IPS-15b (cell line): ENCODE measurements around the gene CDYL.
A peak's percentile ranks its signal among the peaks of the same experiment; 100 is the strongest.

Source experiments
- H3K27me3 ChIP-seq: one replicate; pipeline ENCODE4 v1.6.1; 2013; ENCODE audit warnings: low read length; ENCODE audit not compliant: control insufficient read depth, insufficient read depth
- H3K36me3 ChIP-seq: one replicate; pipeline ENCODE4 v1.6.1; 2013; ENCODE audit warnings: low read length; ENCODE audit not compliant: control insufficient read depth, insufficient read depth
- H3K4me1 ChIP-seq: one replicate; pipeline ENCODE4 v1.6.1; 2013; ENCODE audit warnings: mild to moderate bottlenecking, low read length; ENCODE audit not compliant: control insufficient read depth, insufficient read depth
- H3K4me3 ChIP-seq: one replicate; pipeline ENCODE4 v1.5.1; 2013; ENCODE audit warnings: low read depth, low read length
- H3K9ac ChIP-seq: one replicate; pipeline ENCODE4 v1.6.1; 2013; ENCODE audit warnings: low read depth, mild to moderate bottlenecking, low read length
- H3K9me3 ChIP-seq: one replicate; pipeline ENCODE4 v1.6.1; 2013; ENCODE audit warnings: mild to moderate bottlenecking, low read length; ENCODE audit not compliant: control insufficient read depth, insufficient read depth

The CDYL gene

GRCh38 chr6:4776131-4776492 lies at the start of gene CDYL:
TSS of gene CDYL (plus strand) at chr6:4776404. CDS start at chr6:4776784, 380 bp downstream.
- Histone ChIP-seq H3K27me3 (peaks cover 37% of the 10 kb centered on the region), H3K4me1 (peaks cover 17% of the 10 kb centered on the region), H3K9me3 (no peaks in the 10 kb centered on the region), H3K36me3 (no peaks in the 10 kb centered on the region), H3K4me3 (peak within 1 kb of the TSS; percentile 64), H3K9ac (no peak within 1 kb of the TSS)

- Histone ChIP-seq H3K27me3 (peaks cover 4% of the 10 kb centered on the region), H3K36me3 (no peaks in the 10 kb centered on the region), H3K4me1 (peaks cover 13% of the 10 kb centered on the region), H3K9ac (no peak overlapping the region), H3K9me3 (no peaks in the 10 kb centered on the region), H3K4me3 (no peak overlapping the region)
Observed at GRCh38 chr6:4726645-4727044, 49.6 kb upstream of the CDYL start.

- Histone ChIP-seq H3K27me3 (peaks cover 4% of the 10 kb centered on the region), H3K4me3 (no peak overlapping the region), H3K9ac (no peak overlapping the region), H3K9me3 (no peaks in the 10 kb centered on the region), H3K4me1 (peaks cover 13% of the 10 kb centered on the region), H3K36me3 (no peaks in the 10 kb centered on the region)
Observed at GRCh38 chr6:4727217-4727616, 49.0 kb upstream of the CDYL start.

GRCh38 chr6:4727671-4728435 lies 48.4 kb upstream of the CDYL start:
- Histone ChIP-seq H3K9ac (no peak overlapping the region), H3K36me3 (no peaks in the 10 kb centered on the region), H3K4me1 (peaks cover 11% of the 10 kb centered on the region), H3K27me3 (peaks cover 4% of the 10 kb centered on the region), H3K4me3 (no peak overlapping the region), H3K9me3 (no peaks in the 10 kb centered on the region)

- no peak overlapping the region for H3K4me3 ChIP-seq
- no peak overlapping the region for H3K9ac ChIP-seq
- no peaks in the 10 kb centered on the region for H3K36me3 ChIP-seq
- H3K4me1 ChIP-seq = peaks cover 7% of the 10 kb centered on the region
- H3K27me3 ChIP-seq = peaks cover 4% of the 10 kb centered on the region
- H3K9me3 ChIP-seq = no peaks in the 10 kb centered on the region
Observed at GRCh38 chr6:4728436-4728769, 47.8 kb upstream of the CDYL start.

- no peak overlapping the region for H3K9ac ChIP-seq
- peaks cover 4% of the 10 kb centered on the region for H3K27me3 ChIP-seq
- no peaks in the 10 kb centered on the region for H3K9me3 ChIP-seq
- H3K4me3 ChIP-seq = no peak overlapping the region
- H3K36me3 ChIP-seq = no peaks in the 10 kb centered on the region
- peaks cover 3% of the 10 kb centered on the region for H3K4me1 ChIP-seq
Observed at GRCh38 chr6:4728926-4729325, 47.3 kb upstream of the CDYL start.

GRCh38 chr6:4731996-4732395 lies 44.2 kb upstream of the CDYL start:
- no peaks in the 10 kb centered on the region for H3K9me3 ChIP-seq
- H3K27me3 ChIP-seq = peaks cover 4% of the 10 kb centered on the region

GRCh38 chr6:4732691-4733315 lies 43.4 kb upstream of the CDYL start:
- Histone ChIP-seq H3K9ac (no peak overlapping the region), H3K4me1 (no peaks in the 10 kb centered on the region), H3K27me3 (peaks cover 4% of the 10 kb centered on the region), H3K36me3 (no peaks in the 10 kb centered on the region), H3K9me3 (no peaks in the 10 kb centered on the region), H3K4me3 (no peak overlapping the region)

More at GRCh38 chr6:4731996-4732395, 44.2 kb upstream of the CDYL start:
- Histone ChIP-seq H3K4me3 (no peak overlapping the region), H3K9ac (no peak overlapping the region), H3K4me1 (peaks cover 3% of the 10 kb centered on the region), H3K36me3 (no peaks in the 10 kb centered on the region)

GRCh38 chr6:4736371-4736873 lies 39.8 kb upstream of the CDYL start:
- Histone ChIP-seq H3K4me1 (no peaks in the 10 kb centered on the region), H3K36me3 (no peaks in the 10 kb centered on the region), H3K27me3 (peaks cover 1% of the 10 kb centered on the region), H3K9me3 (no peaks in the 10 kb centered on the region), H3K4me3 (no peak overlapping the region), H3K9ac (no peak overlapping the region)

GRCh38 chr6:4740032-4740431 lies 36.2 kb upstream of the CDYL start:
- Histone ChIP-seq H3K9me3 (no peaks in the 10 kb centered on the region), H3K9ac (no peak overlapping the region), H3K4me3 (no peak overlapping the region), H3K36me3 (no peaks in the 10 kb centered on the region), H3K27me3 (peaks cover 12% of the 10 kb centered on the region), H3K4me1 (no peaks in the 10 kb centered on the region)

- no peak overlapping the region for H3K9ac ChIP-seq
- H3K36me3 ChIP-seq = no peaks in the 10 kb centered on the region
- H3K4me3 ChIP-seq = no peak overlapping the region
- peaks cover 18% of the 10 kb centered on the region for H3K27me3 ChIP-seq
- no peaks in the 10 kb centered on the region for H3K4me1 ChIP-seq
- no peaks in the 10 kb centered on the region for H3K9me3 ChIP-seq
Observed at GRCh38 chr6:4743062-4743461, 33.1 kb upstream of the CDYL start.

- Histone ChIP-seq H3K4me1 (no peaks in the 10 kb centered on the region), H3K9me3 (no peaks in the 10 kb centered on the region), H3K4me3 (no peak overlapping the region), H3K27me3 (peaks cover 18% of the 10 kb centered on the region), H3K36me3 (no peaks in the 10 kb centered on the region), H3K9ac (no peak overlapping the region)
Observed at GRCh38 chr6:4743926-4744325, 32.3 kb upstream of the CDYL start.
